Thyroid gland (tissue), 4 donors: ENCODE measurements around the gene LYPD3. TPM values are rescaled to one million over a fixed set of nuclear protein-coding genes. Genes with fewer than 3 reads are reported as not detected.

Experiments
- DNase-seq, 2 donors: peaks; one replicate each; pipeline ENCODE4 v3.0.0-alpha.2; 2019
- H3K27ac ChIP-seq, 3 donors: fragments of 200-600 bp; sonication (generic); 1 replicate in 2 of 3; 2 replicates in 1 of 3; pipeline ENCODE4 v1.5.1; 2016 to 2019; ENCODE audit warnings: mild to moderate bottlenecking in 1 of 3, moderate library complexity in 1 of 3
- H3K27me3 ChIP-seq: fragments of 200-600 bp; sonication (generic); one replicate; pipeline ENCODE4 v1.5.1; 2019
- H3K36me3 ChIP-seq, 2 donors: fragments of 200-600 bp; sonication (generic); one replicate each; pipeline ENCODE4 v1.5.1; 2016 to 2019
- H3K4me1 ChIP-seq, 2 donors: fragments of 200-600 bp; sonication (generic); one replicate each; pipeline ENCODE4 v1.5.1; 2017 to 2019
- H3K4me3 ChIP-seq, 3 donors: fragments of 200-600 bp; sonication (generic); replicated peaks in 1 of 3; 1 replicate in 2 of 3; 2 replicates in 1 of 3; pipeline ENCODE4 v1.5.1; 2016; ENCODE audit warnings: mild to moderate bottlenecking in 1 of 3
- H3K9me3 ChIP-seq: fragments of 200-600 bp; sonication (generic); one replicate; pipeline ENCODE4 v1.5.1; 2017
- POLR2A ChIP-seq, 2 donors: fragments of 450-650 bp; IDR thresholded peaks; one replicate each; pipeline ENCODE4 v1.6.1; 2017; ENCODE audit warnings: antibody characterized with exemption in 2 of 2, mild to moderate bottlenecking in 2 of 2, moderate library complexity in 1 of 2
- WGBS, 2 donors: methylation state at CpG; one replicate each; pipeline ENCODE4 v1.1.5; 2017; 5-methylcytosine and 5-hydroxymethylcytosine counted together
- intact Hi-C: fragments of 100-400 bp; cut with DNase I; formaldehyde crosslinking; loops from one replicate; pipeline ENCODE4 v1.15.1; 2023
- total RNA-seq, 4 donors: library from RNA; depleted of rRNA; stranded (reverse); fragments of >200 nt; gene quantifications; one replicate each; pipeline ENCODE4 v1.2.3, GENCODE V29; 2016
- TF ChIP-seq, protein P1 (sequence below), 6 experiments: fragments of 200-600 bp in 3 of 6; fragments of 450-650 bp in 3 of 6; sonication (generic) in 3 of 6; IDR thresholded peaks; one replicate each; pipeline ENCODE4 v1.5.1; 2016 to 2019; ENCODE audit warnings: antibody characterized with exemption in 6 of 6, mild to moderate bottlenecking in 2 of 6, inconsistent platforms in 1 of 6, moderate library complexity in 1 of 6

The LYPD3 gene
- total RNA-seq, 4 donors from 2014 or later = 0.78 TPM; not detected in 3

DNA sequence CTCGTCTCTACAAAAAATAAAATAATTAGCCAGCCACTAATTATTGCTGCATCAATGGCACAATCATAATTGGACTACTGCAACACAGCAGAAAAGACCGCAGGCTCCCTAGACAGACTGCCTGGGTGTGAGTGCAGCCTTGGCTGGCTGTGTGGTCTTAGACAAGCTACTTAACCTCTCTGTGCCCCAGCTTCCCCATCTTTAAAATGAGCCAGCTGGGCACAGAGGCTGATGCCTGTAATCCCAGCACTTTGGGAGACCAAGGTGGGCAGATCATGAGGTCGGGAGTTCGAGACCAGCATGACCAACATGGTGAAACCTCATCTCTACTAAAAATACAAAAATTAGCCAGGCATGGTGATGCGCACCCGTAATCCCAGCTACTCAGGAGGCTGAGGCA, 31.7 kb downstream of the LYPD3 start:
- intact Hi-C loops = no loop called here
- H3K27ac ChIP-seq = no peak overlapping the region
- DNase-seq = no peak
- H3K9me3 ChIP-seq = no peaks in the 10 kb centered on the region
- TF ChIP-seq, protein P1, sequence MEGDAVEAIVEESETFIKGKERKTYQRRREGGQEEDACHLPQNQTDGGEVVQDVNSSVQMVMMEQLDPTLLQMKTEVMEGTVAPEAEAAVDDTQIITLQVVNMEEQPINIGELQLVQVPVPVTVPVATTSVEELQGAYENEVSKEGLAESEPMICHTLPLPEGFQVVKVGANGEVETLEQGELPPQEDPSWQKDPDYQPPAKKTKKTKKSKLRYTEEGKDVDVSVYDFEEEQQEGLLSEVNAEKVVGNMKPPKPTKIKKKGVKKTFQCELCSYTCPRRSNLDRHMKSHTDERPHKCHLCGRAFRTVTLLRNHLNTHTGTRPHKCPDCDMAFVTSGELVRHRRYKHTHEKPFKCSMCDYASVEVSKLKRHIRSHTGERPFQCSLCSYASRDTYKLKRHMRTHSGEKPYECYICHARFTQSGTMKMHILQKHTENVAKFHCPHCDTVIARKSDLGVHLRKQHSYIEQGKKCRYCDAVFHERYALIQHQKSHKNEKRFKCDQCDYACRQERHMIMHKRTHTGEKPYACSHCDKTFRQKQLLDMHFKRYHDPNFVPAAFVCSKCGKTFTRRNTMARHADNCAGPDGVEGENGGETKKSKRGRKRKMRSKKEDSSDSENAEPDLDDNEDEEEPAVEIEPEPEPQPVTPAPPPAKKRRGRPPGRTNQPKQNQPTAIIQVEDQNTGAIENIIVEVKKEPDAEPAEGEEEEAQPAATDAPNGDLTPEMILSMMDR (IDR thresholded peaks at IDR 0.05) = no peak
- TF ChIP-seq POLR2A (IDR thresholded peaks at IDR 0.05) = no peak
- WGBS, 2 donors = 85 to 93% methylated on average over 6 of the region's 6 CpGs
- peaks cover 0 to 4% of the 10 kb centered on the region in 2 donors for H3K4me1 ChIP-seq
- H3K27me3 ChIP-seq = no peaks in the 10 kb centered on the region
- H3K36me3 ChIP-seq = no peaks in the 10 kb centered on the region
- H3K4me3 ChIP-seq = no peak overlapping the region

DNA sequence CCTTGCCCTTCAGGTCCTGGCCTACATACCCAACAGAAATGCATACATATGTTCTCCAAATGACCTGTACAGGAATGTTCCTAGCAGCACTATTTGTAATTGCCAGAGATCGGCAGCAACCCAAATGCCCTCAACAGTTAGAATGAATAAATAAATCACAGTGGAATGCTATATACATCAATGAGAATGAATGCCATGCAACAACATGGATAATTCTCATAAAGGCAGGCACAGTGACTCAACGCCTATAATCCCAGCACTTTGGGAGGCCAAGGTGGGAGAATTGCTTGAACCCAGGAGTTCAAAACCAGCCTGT, 32.1 kb downstream of the LYPD3 start:
- no peaks in the 10 kb centered on the region for H3K27me3 ChIP-seq
- no peak for DNase-seq
- intact Hi-C loops = no loop called here
- H3K27ac ChIP-seq = no peak overlapping the region
- no peaks in the 10 kb centered on the region for H3K36me3 ChIP-seq
- H3K4me1 ChIP-seq = no peaks in the 10 kb centered on the region
- H3K9me3 ChIP-seq = no peaks in the 10 kb centered on the region
- no peak overlapping the region for H3K4me3 ChIP-seq
- 92 to 95% methylated on average over 2 of the region's 2 CpGs for WGBS, 2 donors
- TF ChIP-seq, protein P1 (IDR thresholded peaks at IDR 0.05) = no peak
- no peak for TF ChIP-seq POLR2A (IDR thresholded peaks at IDR 0.05)

DNA sequence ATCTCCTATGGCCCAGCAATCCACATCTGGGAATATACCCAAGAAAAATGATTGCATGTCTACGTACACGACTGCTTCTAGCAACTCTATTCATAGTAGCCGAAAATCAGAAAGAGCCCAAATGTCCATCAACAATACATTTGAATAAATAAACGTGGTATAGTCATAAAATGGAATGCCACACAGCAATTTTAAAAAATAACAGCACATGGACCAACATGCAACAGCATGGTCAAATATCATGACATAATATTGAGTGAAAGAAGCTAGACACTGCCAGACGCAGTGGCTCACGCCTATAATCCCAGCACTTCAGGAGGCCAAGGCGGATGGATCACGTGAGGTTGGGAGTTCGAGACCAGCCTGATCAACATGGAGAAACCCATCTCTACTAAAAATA, 34.4 kb downstream of the LYPD3 start:
- no peak overlapping the region for H3K27ac ChIP-seq
- H3K27me3 ChIP-seq = no peaks in the 10 kb centered on the region
- H3K4me1 ChIP-seq = no peaks in the 10 kb centered on the region
- no peak for TF ChIP-seq POLR2A (IDR thresholded peaks at IDR 0.05)
- TF ChIP-seq, protein P1 (IDR thresholded peaks at IDR 0.05) = no peak
- no peaks in the 10 kb centered on the region for H3K9me3 ChIP-seq
- 86 to 91% methylated on average over 9 of the region's 9 CpGs for WGBS, 2 donors
- no peak for DNase-seq
- H3K36me3 ChIP-seq = no peaks in the 10 kb centered on the region
- no peak overlapping the region for H3K4me3 ChIP-seq
- intact Hi-C loops = no loop called here

DNA sequence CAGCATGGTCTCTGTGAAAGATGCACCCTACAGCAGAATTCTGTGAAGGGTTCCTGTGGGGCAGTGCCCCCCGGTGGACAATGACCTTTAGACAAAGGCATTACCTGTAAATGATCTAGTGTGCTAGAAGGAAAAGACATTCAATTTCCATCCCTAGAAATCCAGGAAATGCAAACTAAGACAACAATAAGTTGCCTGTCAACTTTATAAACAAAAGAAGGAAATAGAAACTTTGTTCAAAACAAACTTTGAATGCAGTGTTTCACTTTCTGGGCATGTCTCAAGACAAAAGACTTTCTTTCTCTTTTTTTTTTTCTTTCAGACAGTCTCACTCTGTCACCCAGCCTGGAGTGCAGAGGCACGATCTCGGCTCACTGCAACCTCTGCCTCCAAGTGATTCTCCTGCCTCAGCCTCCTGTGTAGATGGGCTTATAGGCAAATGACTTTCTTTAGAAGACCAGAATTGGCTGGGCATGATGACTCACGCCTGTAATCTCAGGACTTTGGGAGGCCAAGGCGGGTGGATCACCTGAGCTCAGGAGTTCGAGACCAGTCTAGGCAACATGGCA, 35.2 kb downstream of the LYPD3 start:
- H3K27ac ChIP-seq = no peak overlapping the region
- H3K27me3 ChIP-seq = no peaks in the 10 kb centered on the region
- no peak overlapping the region for H3K4me3 ChIP-seq
- H3K9me3 ChIP-seq = no peaks in the 10 kb centered on the region
- no peaks in the 10 kb centered on the region for H3K36me3 ChIP-seq
- 56 to 67% methylated on average over 6 of the region's 6 CpGs for WGBS, 2 donors
- DNase-seq = no peak
- no peak for TF ChIP-seq POLR2A (IDR thresholded peaks at IDR 0.05)
- TF ChIP-seq, protein P1 (IDR thresholded peaks at IDR 0.05) = no peak
- no peaks in the 10 kb centered on the region for H3K4me1 ChIP-seq
- intact Hi-C loops = no loop called here

DNA sequence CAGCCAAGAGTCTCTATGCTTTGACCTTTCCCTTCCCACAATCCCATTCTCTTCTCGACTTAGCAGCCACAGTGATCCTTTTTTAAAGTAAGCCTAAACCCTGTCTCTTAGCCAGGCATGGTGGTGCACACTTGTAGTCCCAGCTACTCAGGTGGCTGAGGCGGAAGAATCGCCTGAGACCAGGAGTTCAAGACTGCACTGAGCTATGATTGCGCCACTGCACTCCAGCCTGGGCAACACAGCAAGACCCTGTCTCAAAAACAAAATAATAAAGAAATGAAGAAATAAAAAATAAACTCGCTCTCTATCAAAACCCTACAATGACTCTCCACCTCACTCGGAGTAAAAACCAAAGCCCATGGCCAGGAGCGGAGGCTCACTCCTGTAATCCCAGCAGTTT, 36.0 kb downstream of the LYPD3 start:
- H3K9me3 ChIP-seq = no peaks in the 10 kb centered on the region
- no peaks in the 10 kb centered on the region for H3K36me3 ChIP-seq
- intact Hi-C loops = no loop called here
- no peak for DNase-seq
- H3K27me3 ChIP-seq = no peaks in the 10 kb centered on the region
- no peak for TF ChIP-seq POLR2A (IDR thresholded peaks at IDR 0.05)
- TF ChIP-seq, protein P1 (IDR thresholded peaks at IDR 0.05) = no peak
- H3K4me1 ChIP-seq = no peaks in the 10 kb centered on the region
- no peak overlapping the region for H3K4me3 ChIP-seq
- WGBS, 2 donors = 81 to 92% methylated on average over 7 of the region's 7 CpGs
- no peak overlapping the region for H3K27ac ChIP-seq
